Prostate gland (tissue), 2 donors: ENCODE results near the gene LMBR1.

Experiments
- POLR2AphosphoS5 ChIP-seq: sonication (generic); formaldehyde crosslinking; IDR thresholded peaks from one replicate; pipeline ENCODE4 v1.6.1; 2017; ENCODE audit warnings: antibody characterized with exemption
- TF ChIP-seq, protein P1 (sequence below), 4 experiments: fragments of 200-600 bp in 2 of 4; fragments of 450-650 bp in 2 of 4; sonication (generic) in 2 of 4; IDR thresholded peaks; 1 replicate in 3 of 4; 2 replicates in 1 of 4; pipeline ENCODE4 v1.5.1; 2016 to 2019; ENCODE audit warnings: antibody characterized with exemption in 4 of 4, mild to moderate bottlenecking in 2 of 4, moderate library complexity in 2 of 4

DNA sequence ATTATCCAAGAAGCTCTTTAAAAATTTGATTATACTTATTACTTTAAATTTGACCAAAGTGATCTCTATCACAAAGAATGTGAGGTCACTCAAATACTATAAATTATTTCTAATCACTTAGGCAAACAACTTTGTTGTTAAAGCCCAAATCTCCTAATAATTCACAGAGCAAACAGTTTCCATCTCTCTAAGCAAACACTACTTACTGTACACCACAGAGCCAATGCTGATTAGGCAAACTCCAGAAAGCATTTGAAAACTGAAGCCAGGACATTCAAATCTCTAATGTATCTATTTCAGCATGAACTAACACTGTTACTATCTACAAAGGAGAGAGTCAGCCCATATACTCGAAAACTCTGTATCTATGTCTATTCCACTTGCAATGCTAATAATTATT lies 145.3 kb downstream of the LMBR1 start:
- TF ChIP-seq, protein P1, sequence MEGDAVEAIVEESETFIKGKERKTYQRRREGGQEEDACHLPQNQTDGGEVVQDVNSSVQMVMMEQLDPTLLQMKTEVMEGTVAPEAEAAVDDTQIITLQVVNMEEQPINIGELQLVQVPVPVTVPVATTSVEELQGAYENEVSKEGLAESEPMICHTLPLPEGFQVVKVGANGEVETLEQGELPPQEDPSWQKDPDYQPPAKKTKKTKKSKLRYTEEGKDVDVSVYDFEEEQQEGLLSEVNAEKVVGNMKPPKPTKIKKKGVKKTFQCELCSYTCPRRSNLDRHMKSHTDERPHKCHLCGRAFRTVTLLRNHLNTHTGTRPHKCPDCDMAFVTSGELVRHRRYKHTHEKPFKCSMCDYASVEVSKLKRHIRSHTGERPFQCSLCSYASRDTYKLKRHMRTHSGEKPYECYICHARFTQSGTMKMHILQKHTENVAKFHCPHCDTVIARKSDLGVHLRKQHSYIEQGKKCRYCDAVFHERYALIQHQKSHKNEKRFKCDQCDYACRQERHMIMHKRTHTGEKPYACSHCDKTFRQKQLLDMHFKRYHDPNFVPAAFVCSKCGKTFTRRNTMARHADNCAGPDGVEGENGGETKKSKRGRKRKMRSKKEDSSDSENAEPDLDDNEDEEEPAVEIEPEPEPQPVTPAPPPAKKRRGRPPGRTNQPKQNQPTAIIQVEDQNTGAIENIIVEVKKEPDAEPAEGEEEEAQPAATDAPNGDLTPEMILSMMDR (IDR thresholded peaks at IDR 0.05), result no peak
- TF ChIP-seq POLR2AphosphoS5, result no peak
